Stimulated activated CD4-positive, alpha-beta T cell treated with anti-CD3 and anti-CD28 coated beads, TNF-alpha, amount 100 ng/mL, for 1 hour (primary cell): Measurements from ENCODE around the gene RNASE13.

Source experiments
- DNase-seq, 3 donors: peaks; one replicate each; pipeline ENCODE4 v3.0.0-alpha.2; 2020; ENCODE audit warnings: low read depth in 3 of 3, low spot score in 1 of 3

The RNASE13 gene

GRCh38 chr14:21066882-21067502 lies 32.4 kb upstream of the RNASE13 start:
- no peak for DNase-seq

GRCh38 chr14:21063479-21063878 lies 28.9 kb upstream of the RNASE13 start:
- DNase-seq = no peak

GRCh38 chr14:21061347-21061668 lies 26.7 kb upstream of the RNASE13 start:
- no peak for DNase-seq

GRCh38 chr14:21060614-21061346 lies 26.2 kb upstream of the RNASE13 start:
- no peak for DNase-seq

- no peak for DNase-seq
Measured at GRCh38 chr14:21059842-21060613, 25.4 kb upstream of the RNASE13 start.

GRCh38 chr14:21058903-21059302 lies 24.3 kb upstream of the RNASE13 start:
- no peak for DNase-seq

- DNase-seq = no peak
Measured at GRCh38 chr14:21057803-21058675, 23.4 kb upstream of the RNASE13 start, which contains the start of gene RNASE8. RNASE8 (plus strand) TSS chr14:21057822; CDS start chr14:21057893, 71 bp downstream.

- DNase-seq = no peak
Measured at GRCh38 chr14:21056520-21057163, 22.0 kb upstream of the RNASE13 start.

GRCh38 chr14:21055432-21056117 lies 21.0 kb upstream of the RNASE13 start:
- DNase-seq = no peak

- DNase-seq = no peak
Measured at GRCh38 chr14:21054768-21055145, 20.1 kb upstream of the RNASE13 start.

GRCh38 chr14:21054123-21054767 lies 19.6 kb upstream of the RNASE13 start:
- DNase-seq = no peak

- no peak for DNase-seq
Measured at GRCh38 chr14:21053184-21054122, 18.8 kb upstream of the RNASE13 start.

GRCh38 chr14:21050597-21050996 lies 16.0 kb upstream of the RNASE13 start:
- DNase-seq = no peak

- DNase-seq = no peak
Measured at GRCh38 chr14:21049271-21049673, 14.7 kb upstream of the RNASE13 start.

GRCh38 chr14:21048638-21049037 lies 14.0 kb upstream of the RNASE13 start:
- DNase-seq = no peak

GRCh38 chr14:21047378-21047781 lies 12.8 kb upstream of the RNASE13 start:
- no peak for DNase-seq

- DNase-seq = no peak
Measured at GRCh38 chr14:21043974-21044618, 9.5 kb upstream of the RNASE13 start.

- no peak for DNase-seq
Measured at GRCh38 chr14:21043387-21043973, 8.9 kb upstream of the RNASE13 start.
